GM21786 (cell line): ENCODE measurements around the gene BRD3.

Experiments
- ATAC-seq: cut with Tn5 transposase; IDR thresholded peaks from one replicate; pipeline ENCODE4 v1.9.1; 2021; ENCODE audit not compliant: unreplicated experiment

Gene BRD3

DNA sequence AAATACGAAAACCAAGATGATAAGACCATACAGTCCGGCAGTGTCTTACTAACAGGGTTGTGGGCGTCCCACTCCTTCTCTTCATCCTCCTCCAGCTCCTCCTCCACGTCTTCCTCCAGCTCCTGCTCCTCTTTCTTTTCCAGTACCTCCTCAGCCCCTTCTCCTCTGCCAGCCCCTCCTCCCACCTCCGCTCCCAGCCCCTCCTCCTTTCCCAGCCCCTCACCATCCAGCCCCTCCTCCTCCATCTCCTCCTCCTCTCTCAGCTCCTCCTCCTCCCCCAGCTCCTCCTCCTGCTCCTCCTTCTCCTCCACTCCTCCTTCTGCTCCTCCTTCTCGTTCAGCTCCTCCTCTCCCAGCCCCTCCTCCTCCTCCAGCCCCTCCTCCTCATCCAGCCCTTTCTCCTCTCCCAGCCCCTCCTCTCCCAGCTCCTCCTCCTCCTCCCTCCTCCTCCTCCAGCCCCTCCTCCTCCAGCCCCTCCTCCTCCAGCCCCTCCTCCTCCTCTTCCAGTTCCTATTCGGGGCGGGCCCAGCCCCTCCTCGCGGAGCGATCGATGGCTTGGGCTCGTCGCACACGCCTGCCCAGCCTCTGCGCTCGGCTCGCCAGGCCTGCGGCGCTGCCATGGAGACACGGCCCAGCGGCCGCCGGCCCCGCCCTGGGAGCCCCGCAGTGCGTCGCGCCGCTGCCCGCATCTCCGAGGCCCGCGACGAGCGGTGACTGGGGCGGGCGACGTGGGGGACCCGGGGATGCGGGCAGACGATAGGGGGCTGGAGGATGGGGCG is 42.8 kb downstream of the BRD3 start, which contains the start of gene BRD3OS:
TSS of gene BRD3OS (plus strand) at position 654 of the 778 bp plus-strand sequence. CDS start 1,267 bp downstream, outside the sequence.
- peak; percentile 80 for ATAC-seq

DNA sequence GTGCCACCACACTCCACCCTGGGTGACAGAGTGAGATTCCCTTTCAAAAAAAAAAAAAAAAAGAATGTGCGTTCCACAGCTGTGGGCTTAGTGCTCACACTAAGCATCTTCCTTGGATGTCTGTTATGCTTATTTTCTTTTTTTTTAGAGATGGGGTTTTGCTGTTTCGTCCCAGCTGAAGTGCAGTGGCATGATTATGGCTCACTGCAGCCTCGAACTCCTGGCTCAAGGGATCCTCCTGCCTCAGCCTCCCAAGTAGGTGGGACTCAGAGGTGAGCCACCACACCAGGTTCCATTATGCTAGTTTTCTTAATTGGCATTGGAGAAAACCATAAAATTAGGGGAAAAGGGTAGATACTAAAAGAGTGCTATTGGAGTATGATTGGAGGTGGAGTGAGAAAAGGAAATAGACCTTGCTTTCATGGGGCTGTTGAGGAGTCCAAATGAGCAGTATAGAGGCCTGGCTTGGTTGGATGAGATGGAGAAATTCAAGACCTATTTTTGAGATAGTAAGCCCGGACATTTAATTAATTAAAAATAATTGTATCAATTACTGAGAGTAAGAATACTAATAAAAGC is 43.5 kb downstream of the BRD3 start:
- no peak for ATAC-seq

DNA sequence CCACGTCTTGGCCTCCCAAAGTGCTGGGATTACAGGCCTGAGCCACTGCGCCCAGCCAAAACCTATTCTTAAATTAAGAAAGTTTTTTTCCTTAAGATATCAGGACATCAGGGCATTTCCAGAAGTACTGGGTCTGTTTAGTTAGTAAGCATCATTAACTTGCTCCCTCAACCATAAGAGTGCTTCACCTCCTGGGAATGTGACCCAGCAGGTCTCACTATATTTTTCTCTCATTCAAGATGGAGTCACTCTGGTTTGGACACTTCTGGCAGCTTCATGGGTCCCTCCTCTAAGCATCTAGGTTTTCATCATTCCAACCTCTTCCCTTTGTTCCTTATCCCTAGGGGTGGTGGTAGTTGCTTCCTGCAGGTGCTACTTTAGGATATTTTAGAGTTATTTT is 52.9 kb downstream of the BRD3 start:
- no peak for ATAC-seq

DNA sequence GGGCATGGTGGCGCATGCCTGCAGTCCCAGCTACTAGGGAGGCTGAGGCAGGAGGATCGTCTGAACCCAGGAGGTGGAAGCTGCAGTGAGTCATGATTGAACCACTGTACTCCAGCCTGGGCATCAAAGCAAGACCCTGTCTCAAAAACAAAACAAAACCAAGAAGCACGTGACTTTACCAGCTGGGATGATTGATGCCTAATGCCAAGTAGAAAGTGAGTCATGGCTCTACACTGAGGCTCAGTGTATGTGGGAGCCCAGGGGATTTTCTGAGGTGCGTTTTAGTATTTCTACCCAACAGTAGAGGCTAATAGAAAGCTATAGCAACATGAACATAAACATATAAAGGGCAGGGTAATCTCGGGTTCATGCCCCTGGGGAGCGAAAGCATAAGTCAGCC is 56.4 kb downstream of the BRD3 start:
- no peak for ATAC-seq

DNA sequence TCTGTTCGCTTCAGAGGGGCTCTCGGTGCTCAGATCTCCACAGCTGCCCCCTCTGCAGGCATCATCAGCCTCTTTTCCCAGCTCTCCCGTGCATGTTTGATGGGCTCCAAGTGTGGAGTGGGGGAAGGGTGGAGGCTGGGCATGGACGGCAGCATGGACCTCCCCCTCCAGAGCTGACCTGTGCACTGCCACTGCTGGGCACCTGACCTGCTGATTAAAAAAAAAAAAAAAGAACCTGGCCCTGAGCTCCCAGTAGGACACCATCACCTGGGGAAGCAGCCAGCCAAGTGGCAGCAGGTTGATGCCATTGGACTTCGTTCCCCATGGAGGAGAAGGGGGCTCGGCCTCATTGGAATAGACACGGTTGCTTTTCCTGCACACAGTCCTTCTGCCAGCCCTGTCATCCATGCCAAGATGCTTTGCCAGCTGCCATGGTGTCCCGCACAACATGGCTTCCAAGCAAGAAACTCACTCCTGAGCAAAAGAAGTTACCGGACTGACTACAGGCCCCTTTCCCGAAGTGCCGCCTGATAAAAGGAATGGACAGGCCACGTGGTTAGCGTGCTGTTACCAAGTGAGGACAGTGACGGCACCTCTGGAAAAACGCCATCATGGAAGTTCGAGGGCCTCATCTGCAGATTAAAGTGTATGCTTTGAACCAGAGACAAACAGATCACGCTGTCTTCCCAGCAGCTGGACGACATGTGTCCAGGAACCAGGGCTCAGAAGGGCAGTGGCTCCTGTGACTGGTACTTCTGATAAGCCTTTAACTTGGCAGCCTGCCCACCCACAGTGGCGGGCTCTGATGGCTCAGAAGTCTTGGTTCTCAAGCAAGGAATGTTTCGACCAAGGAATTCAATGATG is 57.3 kb downstream of the BRD3 start:
- ATAC-seq, result no peak

DNA sequence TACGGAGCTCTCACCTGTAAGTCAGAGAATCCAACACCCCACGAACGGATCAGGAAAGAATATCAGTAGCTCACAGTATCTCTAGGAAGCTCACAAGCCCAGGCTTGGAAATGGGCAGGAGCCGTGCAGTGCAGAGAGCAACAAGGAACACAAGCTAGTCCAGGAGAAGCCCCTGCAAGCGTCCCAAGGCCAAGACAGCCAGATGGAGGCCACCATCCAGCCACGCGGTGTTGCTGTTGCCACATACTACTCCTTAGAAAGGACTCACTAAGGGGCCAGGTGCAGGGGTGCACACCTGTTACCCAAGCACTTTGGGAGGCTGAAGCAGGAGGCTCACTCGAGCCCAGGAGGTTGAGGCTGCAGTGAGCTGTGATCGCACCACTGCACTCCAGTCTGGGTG is 60.3 kb downstream of the BRD3 start:
- ATAC-seq, result no peak

DNA sequence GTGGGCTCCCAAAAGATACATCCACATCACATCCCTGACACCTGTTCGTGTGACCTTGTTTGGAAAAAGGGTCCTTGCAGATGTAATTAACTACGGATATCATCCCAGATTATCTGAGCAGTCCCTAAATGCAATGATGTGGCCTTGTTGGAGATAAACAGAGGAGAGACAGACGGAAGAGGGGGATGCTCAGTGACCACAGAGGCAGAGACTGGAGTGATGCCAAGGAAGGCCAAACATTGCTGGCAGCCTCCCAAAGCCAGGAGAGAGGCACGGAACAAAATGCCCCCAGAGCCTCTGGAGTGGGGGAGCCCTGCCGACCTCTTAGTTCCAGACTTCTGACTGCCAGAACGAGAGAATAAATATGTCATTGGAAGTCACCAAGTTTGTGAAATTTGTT is 60.7 kb downstream of the BRD3 start:
- no peak for ATAC-seq

DNA sequence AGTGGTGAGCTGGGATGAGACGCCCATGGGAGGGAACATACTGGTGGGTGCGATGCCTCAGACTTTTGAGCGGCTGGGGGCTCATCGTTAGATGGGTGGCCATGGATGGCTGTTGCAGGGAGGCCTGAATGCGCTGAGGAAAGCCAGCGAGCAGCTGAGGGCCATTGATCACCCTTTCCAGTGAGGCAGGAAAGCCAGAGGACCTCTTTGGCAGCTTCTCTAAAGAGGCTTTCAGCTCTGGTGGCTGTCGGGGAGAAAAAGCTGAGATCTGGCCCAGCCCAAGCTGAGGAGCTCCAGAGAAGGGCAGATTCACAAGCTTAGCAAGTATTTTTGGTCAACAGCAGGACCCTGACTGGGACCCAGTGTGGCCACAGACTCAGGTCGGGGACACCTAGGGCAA is 62.4 kb downstream of the BRD3 start:
- ATAC-seq, result no peak

DNA sequence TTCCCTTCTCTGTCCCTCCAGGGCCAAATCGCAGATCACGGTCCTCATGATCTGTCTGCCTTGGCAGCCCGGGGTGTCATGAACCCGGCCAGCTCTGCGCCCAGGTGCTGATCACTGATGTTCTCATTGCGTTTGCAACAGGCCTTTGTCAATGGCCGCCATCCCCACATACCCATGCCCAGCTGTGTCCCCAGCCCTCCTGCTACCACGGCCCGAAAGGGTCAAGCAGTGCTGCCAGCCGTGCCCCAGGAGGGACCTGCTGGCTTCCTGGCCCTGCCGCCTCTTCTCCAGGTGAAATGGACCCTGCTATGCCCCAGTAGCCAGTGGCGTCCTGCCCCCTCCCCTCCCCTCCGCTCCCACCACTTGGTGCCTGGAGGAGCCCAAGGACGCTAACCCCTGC is 62.9 kb downstream of the BRD3 start:
- ATAC-seq, result no peak

DNA sequence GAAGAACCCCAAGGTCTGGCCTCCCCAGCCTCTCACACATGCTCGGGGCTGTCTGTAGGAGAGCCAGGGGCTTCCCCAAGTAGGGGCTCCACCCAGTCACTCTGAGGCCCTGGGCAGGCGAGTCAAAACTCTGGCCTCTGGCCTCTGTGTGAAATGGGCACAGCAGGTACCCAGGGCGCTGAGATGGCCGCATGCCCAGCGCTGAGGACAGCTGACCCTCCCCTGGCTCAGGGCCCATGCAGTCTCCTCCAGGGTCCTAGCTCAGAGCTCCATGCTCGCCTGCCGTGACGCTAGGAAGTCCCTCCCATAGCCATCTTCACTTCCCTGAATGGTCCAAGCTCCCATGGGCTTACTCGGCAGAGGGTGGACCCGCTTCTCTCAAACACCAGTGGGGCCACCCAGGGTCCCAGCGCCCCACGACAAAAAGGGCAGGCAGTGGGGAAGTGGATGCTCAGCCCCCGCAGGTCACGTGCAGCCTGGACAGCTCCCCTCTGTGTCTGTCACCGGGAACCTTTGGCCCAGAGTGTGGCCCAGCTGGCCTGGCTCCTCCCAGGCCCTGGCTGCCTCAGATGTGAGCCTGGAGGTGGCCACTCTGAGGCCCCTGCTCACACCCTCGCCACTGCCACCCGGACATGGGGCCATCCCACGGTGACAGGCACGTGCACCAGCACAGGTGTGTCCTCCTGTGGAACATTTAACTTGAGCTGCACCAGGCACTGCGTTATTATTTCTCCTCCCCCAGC is 63.5 kb downstream of the BRD3 start:
- ATAC-seq, result no peak

DNA sequence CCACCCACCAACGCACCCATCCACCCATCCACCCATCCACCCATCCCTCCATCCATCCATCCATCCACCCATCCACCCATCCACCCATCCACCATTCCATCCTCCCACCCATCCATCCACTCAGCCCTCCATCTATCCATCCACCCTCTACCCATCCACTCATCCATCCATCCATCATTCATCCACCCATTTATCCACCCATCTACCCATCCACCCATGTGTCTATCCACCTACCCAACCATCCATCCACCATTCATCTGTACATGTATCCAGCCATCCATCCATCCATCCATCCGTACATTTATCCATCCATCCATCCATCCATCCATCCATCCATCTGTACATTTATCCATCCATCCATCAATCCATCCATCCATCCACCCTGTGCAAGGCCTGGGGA is 64.6 kb downstream of the BRD3 start:
- no peak for ATAC-seq

DNA sequence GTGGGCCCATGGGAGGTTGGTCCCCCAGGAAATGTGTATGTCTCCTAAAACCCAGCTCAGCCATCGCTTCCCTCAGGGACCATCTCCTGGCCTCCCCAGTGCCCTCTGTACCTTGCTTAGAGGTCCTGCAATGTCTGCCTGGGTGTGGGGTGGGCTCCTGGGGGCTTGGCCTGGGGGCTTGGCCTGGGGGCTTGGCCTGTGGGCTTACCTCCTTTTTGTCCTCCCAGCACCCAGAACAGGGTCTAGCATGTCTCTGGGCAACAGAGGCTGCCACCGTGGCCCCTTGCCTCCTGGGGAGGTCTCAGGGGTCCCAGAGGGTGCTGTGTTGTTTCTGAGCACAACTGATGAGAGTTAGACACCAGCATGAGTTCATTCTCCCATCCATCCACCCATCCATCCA is 65.0 kb downstream of the BRD3 start:
- no peak for ATAC-seq

DNA sequence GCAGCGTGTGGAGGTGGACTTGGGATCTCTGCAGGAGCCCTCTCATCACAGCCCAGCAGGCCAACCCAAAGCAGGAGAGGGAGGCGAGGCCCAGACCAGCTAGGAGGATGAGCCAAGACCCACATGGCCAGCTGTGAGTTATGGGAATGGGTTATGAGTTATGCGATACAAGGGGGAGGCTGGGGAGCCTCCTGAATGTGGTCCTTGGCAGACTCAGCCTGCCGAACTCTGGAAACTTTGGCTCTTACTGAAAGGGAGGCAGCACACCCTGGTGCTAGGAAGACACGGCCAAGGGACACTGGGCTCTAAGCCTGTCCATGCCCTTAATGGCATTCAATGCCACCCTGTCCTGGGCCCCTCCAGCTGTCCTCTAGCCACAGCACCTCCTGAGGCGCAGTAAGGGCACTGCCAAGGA is 68.0 kb downstream of the BRD3 start:
- ATAC-seq, result no peak

DNA sequence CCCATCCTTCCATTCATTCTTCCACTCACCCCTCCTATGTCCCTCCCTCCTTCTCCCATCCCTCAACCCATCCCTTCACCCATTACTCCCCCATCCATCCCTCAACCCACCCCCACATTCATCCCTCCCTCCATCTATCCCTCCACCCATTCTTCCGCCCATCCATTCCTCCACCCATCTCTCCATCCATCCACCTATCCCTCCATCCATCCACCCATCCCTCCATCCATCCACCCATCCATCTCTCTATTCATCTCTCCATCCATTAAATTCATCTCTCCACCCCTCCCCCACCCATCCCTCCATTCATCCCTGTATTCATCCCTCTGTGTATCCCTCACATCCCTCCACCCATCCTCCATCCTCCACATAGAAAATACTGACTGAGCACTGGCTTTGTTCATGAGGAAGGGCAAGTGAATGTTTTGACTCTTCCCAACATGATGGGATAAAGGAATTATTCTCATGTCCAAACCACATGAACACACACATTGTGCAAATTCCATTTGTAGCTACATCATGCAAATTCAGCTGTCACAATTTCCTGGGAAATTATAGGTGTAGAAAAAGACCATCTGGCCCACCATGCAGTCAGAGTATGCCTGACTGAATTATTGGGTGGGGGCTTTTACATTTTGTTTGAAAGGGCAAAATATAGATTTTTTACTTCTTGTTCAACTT is 68.8 kb downstream of the BRD3 start:
- no peak for ATAC-seq

DNA sequence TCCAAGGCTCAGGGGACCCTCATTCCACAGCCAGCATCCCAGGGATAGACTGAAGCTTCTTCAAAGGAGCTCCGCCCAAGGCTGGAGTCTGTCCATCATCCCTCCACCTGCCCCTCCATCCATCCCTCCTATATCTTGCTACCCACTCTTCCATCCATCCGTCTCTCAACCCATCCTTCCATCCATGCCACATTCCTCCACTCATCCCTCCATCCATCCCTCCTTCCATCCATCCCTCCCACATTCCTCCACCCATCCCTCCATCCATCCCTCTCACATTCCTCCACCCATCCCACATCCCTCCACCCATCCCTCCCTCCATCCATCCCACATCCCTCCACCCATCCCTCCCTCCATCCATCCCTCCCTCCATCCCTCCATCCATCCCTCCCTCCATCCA is 70.2 kb downstream of the BRD3 start:
- ATAC-seq, result no peak

DNA sequence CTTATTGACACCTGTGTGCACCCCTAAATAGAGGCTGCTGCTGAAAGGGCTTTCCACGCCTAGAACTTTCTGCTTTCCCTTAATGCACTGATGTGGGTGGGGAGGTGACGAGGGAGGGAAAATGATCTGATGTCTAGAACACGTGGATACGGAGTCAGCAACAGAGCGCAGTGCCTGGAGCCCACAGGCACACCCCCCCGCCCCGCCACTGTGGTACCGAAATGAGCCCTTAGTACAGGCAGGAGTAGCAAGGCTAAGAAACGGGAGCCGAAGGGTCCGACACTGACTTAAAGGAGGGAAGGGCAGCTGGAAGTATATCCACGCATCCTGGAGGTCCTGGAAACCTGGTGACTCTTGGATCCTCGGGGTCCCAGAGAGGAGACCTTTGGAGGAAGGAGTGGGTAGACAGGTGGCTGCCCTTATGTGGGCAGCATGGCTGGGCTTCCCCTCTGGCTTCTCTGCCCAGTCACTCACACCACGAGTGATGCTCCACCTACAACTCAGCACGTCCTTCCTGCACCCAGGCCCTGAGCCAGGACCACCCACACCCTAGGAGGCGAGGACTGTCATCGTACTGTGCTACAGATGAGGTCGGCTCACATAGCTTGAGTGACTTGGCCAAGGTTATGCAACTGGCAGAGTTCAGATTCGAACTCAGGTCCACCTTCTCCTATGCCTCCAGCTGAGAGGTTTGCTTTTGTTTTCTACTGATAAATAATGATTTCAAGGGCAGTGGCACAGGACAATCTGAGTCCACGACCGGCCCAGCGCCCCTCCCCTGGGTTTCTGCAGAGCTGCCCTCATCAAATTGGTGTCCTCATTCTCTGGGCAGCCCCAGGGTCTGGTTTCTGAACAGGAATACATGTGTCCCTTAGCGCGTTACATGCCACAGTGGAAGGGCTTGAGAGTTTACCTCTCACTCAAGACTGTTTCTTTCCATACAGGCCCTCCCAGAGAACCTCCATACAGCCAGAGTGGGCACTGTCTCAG is 71.0 kb downstream of the BRD3 start:
- no peak for ATAC-seq

DNA sequence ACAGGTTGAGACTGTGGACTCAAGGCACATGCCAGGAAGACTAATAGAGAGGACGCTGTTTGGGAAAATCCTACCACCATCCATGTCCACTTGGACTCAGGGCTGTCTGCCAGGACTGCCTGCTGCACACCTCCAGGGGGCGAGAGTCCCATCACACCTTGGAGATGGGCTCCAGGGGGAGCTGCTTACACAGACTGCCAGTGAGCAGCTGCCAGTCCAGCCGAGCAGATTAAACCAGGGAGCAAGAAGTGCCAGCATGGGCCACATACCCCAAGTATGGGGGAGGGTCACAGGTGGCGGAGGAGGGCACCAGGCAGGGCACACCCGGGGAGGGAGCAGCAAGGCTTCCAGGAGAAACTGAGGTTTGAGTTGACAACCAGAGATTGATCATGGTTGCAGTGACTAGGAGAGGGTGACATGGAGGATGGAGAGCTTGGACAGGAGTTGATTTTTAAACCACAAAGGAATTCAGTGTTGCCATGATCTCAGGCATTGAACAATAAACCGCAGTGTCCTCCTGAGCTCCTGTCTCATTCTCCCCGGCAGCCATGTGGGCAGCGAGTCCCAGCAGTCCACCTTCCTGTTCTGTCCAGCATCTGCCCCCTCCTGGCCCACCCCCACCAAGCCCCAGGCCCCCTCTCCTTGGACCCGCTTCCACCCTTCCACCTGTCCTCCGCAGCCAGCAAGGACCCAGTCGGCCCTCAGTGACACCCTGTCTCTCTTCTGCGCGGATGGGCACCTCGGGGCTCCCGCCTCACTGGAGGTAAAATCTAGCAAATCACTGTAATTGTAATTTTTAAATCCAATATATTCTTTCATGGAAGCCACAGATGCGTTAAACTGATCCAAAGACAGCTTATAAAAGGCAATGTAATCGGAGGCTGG is 72.6 kb downstream of the BRD3 start:
- ATAC-seq, result no peak

DNA sequence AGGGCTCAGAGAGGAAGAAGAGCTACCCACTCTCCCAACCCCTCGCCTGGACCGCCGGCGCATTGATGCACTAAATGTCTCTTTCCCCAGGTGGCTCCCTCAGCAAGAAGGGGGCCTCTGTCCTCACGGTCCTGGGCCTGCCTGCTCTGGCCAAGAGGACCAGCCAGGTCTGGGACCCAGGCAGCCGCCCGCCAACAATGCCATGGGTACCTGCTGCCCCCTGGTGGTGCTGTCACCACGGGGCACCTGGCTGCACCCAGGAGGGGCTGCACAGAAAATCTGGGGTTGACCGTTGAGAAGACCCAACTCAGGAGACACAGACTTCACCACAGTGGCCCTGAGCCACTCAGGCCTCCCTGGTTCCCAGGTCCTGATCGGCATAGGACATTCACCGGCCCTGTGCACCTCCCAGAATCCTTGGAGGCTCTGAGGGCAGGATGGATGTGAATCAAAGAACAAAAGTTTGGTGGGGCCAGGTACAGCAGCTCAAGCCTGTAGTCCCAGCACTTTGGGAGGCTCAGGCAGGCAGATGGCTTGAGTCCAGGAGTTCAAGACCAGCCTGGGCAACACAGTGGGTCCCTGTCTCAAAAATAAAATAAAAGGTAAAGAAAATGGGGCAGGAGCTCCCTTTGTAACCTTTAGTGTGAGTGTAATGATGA is 73.3 kb downstream of the BRD3 start:
- no peak for ATAC-seq
